ENCODE measurements around the gene ENO1.

ENO1 gene

DNA sequence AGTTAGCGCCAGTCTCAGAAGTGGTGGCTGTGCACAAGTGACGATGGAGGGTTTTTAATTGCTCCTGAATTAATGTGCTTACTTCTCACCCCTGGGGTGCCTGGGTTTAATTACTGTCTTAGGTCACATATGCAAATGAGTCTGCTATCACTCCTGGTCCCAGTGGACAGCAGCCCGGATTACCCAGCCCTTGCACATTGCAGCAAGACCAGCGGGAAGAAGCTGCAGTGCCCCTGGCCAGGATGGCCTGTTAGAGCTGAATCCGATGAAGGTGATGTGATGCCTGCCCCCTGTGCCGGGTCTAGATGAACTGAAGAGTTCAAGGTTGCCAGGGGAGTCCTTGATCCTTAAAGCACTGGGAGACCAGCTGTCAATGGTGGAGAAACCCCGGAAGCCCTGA lies 24.2 kb downstream of the ENO1 start:
- Histone ChIP-seq H3K9me3 (ENCODE audit: severe bottlenecking) (no peaks in the 10 kb centered on the region), H3K4me3 (ENCODE audit: severe bottlenecking) (no peak overlapping the region), H3K4me1 (ENCODE audit: insufficient read depth, poor library complexity, severe bottlenecking) (peaks cover 8% of the 10 kb centered on the region), H3K27ac (ENCODE audit: poor library complexity, severe bottlenecking) (no peak overlapping the region), H3K27me3 (ENCODE audit: insufficient read depth, poor library complexity, severe bottlenecking) (no peaks in the 10 kb centered on the region), H3K36me3 (ENCODE audit: low read depth) (peaks cover 13% of the 10 kb centered on the region)
- DNase-seq (ENCODE audit: low spot score): no peak
- no peak for ATAC-seq (ENCODE audit: low read depth)
- TF ChIP-seq, protein P1, sequence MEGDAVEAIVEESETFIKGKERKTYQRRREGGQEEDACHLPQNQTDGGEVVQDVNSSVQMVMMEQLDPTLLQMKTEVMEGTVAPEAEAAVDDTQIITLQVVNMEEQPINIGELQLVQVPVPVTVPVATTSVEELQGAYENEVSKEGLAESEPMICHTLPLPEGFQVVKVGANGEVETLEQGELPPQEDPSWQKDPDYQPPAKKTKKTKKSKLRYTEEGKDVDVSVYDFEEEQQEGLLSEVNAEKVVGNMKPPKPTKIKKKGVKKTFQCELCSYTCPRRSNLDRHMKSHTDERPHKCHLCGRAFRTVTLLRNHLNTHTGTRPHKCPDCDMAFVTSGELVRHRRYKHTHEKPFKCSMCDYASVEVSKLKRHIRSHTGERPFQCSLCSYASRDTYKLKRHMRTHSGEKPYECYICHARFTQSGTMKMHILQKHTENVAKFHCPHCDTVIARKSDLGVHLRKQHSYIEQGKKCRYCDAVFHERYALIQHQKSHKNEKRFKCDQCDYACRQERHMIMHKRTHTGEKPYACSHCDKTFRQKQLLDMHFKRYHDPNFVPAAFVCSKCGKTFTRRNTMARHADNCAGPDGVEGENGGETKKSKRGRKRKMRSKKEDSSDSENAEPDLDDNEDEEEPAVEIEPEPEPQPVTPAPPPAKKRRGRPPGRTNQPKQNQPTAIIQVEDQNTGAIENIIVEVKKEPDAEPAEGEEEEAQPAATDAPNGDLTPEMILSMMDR (IDR thresholded peaks at IDR 0.05; ENCODE audit: poor library complexity, severe bottlenecking): no peak

DNA sequence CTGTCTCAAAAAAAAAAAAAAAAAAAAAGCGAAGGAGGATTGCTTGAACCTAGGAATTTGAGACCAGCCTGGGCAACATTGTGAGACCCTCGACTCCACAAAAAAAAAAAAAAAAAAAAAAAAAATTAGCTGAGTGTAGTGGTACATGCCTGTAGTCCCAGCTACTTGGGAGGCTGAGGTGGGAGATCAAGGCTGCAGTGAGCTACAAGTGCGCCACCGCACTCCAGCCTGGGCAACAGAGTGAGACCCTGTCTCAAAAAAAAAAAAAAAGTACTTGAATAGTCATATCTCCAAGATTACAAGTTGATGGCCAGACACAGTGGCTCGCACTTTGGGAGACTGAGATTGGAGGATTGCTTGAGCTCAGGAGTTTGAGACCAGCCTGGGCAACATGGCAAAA lies 27.4 kb downstream of the ENO1 start:
- Histone ChIP-seq H3K4me3 (ENCODE audit: severe bottlenecking) (no peak overlapping the region), H3K27me3 (ENCODE audit: insufficient read depth, poor library complexity, severe bottlenecking) (no peaks in the 10 kb centered on the region), H3K27ac (ENCODE audit: poor library complexity, severe bottlenecking) (no peak overlapping the region), H3K9me3 (ENCODE audit: severe bottlenecking) (no peaks in the 10 kb centered on the region), H3K4me1 (ENCODE audit: insufficient read depth, poor library complexity, severe bottlenecking) (no peaks in the 10 kb centered on the region), H3K36me3 (ENCODE audit: low read depth) (no peaks in the 10 kb centered on the region)
- TF ChIP-seq, protein P1 (IDR thresholded peaks at IDR 0.05; ENCODE audit: poor library complexity, severe bottlenecking): no peak
- ATAC-seq (ENCODE audit: low read depth) (no peak), DNase-seq (ENCODE audit: low spot score) (no peak)

DNA sequence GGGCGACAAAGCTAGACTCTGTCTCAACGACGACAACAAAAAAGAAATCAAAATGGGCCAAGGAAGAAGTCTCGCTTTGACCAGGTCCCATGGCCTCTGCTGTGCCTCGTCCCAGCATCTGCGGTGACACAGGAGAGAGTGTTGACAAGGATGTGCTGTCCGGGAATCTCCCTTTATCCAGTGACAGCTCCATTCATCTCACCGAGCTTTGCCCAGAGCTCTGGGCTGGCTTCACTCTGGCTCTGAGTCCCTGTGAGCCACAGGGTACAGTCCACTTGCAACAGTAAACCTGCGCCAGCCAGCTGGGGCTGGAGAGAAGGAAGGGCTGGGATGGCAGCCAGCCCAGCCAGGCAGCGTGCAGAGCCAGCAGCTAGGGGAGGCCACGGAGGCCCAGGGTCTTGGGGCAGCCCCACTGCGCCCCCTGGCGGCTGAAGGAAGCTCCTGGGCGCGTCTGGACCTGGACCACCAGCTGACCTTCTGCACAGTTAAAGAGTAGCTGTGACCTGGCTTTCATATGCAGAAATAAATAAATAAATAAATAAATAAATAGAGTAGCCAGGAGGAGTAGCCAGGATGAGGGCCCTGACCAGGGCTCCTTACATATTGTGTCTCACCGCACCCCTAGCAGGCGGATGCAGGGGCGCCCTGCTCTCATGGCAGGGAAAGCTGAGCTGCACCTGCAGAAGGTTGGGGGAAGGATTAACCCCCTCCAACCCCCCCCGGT lies 29.7 kb downstream of the ENO1 start:
- DNase-seq (ENCODE audit: low spot score): peak; percentile 83
- Histone ChIP-seq H3K4me1 (ENCODE audit: insufficient read depth, poor library complexity, severe bottlenecking) (no peaks in the 10 kb centered on the region), H3K4me3 (ENCODE audit: severe bottlenecking) (no peak overlapping the region), H3K27me3 (ENCODE audit: insufficient read depth, poor library complexity, severe bottlenecking) (no peaks in the 10 kb centered on the region), H3K9me3 (ENCODE audit: severe bottlenecking) (no peaks in the 10 kb centered on the region), H3K27ac (ENCODE audit: poor library complexity, severe bottlenecking) (no peak overlapping the region), H3K36me3 (ENCODE audit: low read depth) (no peaks in the 10 kb centered on the region)
- peak; percentile 89 for ATAC-seq (ENCODE audit: low read depth)
- TF ChIP-seq, protein P1 (IDR thresholded peaks at IDR 0.05; ENCODE audit: poor library complexity, severe bottlenecking): peak; percentile 84

DNA sequence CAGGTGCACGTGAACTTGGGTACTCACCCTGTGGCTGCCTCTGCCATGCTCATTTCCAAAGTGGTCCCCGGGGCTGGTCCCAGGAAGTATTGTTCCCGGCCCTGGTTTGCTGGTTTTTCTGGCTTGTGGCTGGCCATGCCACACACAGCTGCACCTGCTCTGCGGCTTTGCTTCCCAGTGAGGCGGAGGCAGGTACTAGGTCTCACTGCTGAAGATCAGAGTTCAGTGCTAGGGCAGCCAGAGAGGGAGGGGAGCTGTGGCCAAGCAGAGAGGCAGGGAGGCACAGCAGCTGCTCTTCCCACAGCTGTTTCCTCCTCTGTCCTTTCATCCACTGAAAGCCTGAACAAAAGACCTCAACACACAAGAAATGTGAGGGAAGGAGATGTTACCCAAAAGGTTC lies 30.5 kb downstream of the ENO1 start:
- no peak overlapping the region for H3K4me3 ChIP-seq (ENCODE audit: severe bottlenecking)
- no peaks in the 10 kb centered on the region for H3K36me3 ChIP-seq (ENCODE audit: low read depth)
- ATAC-seq (ENCODE audit: low read depth) (no peak), DNase-seq (ENCODE audit: low spot score) (no peak)
- H3K9me3 ChIP-seq (ENCODE audit: severe bottlenecking): no peaks in the 10 kb centered on the region
- no peak overlapping the region for H3K27ac ChIP-seq (ENCODE audit: poor library complexity, severe bottlenecking)
- no peaks in the 10 kb centered on the region for H3K4me1 ChIP-seq (ENCODE audit: insufficient read depth, poor library complexity, severe bottlenecking)
- TF ChIP-seq, protein P1 (IDR thresholded peaks at IDR 0.05; ENCODE audit: poor library complexity, severe bottlenecking): no peak
- no peaks in the 10 kb centered on the region for H3K27me3 ChIP-seq (ENCODE audit: insufficient read depth, poor library complexity, severe bottlenecking)

DNA sequence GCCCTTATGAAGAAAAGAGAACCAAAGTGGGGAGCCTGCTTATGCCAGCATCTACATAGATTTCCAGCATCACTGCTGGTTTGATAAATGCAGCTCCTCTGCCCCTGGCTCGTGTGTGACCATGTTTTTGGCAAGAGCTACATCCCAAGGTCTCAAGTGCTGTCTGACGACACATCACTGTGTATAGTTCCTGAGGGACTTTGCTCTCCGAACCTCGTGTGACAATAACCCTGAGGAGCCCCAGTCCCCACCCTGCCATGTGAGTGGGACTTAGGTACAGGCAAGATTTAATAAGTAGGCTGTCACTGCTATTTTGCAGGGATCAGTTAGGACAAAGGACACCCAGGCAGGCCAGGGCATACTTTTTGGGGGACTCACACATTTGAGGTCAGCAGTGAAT lies 32.2 kb downstream of the ENO1 start:
- Histone ChIP-seq H3K36me3 (ENCODE audit: low read depth) (no peaks in the 10 kb centered on the region), H3K27me3 (ENCODE audit: insufficient read depth, poor library complexity, severe bottlenecking) (no peaks in the 10 kb centered on the region), H3K4me3 (ENCODE audit: severe bottlenecking) (no peak overlapping the region), H3K4me1 (ENCODE audit: insufficient read depth, poor library complexity, severe bottlenecking) (no peaks in the 10 kb centered on the region), H3K27ac (ENCODE audit: poor library complexity, severe bottlenecking) (no peak overlapping the region), H3K9me3 (ENCODE audit: severe bottlenecking) (no peaks in the 10 kb centered on the region)
- no peak for DNase-seq (ENCODE audit: low spot score)
- no peak for ATAC-seq (ENCODE audit: low read depth)
- TF ChIP-seq, protein P1 (IDR thresholded peaks at IDR 0.05; ENCODE audit: poor library complexity, severe bottlenecking): no peak

All from RWPE2 (cell line).